ENCODE results near the gene ZFP3. TPM values are rescaled to one million over a fixed set of nuclear protein-coding genes. Genes with fewer than 3 reads are reported as not detected.

ZFP3 gene
- total RNA-seq, 1 experiment from 2014 or later, result not detected

DNA sequence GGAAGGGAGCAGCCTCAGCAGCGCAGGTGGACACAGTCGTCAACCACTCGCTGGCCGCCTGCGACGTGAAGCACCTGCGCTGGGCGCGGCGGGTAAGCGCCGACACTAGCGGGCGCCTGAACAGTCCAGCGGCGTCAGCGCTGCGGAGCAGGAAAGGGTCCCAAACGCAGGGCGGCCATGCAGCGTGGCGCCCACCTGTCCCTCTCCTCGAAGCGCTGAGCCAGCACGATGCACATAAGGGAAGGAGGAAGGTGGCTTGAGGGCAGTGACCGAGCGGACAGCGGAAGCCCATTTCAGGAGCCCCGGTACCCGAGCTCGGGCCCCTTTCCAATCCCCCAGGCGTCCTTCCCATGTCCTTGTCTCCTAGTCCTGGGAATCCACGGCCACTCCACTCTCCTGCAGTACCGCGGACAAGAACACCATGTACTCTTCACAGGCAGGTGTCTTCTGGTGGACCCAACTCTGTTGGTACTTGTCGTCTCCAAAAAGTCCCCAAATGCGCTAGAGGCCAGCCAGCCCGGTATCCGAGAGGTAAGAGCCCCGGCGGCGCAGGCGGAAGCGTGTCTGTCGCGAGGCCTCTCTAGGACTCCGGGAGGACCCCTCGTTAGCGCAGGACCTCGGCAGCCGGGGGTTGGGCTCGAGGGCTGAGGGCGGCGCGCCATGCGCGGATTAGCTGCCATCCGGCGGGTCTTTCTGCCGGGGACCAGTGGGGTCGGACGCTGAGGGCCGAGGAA is 19.0 kb downstream of the ZFP3 start:
- Mint-ChIP-seq H3K27me3 (ENCODE audit: insufficient read depth, unreplicated experiment) (no peaks in the 10 kb centered on the region), H3K4me3 (ENCODE audit: unreplicated experiment) (no peak overlapping the region), H3K36me3 (ENCODE audit: insufficient read depth, unreplicated experiment) (no peaks in the 10 kb centered on the region), H3K4me1 (ENCODE audit: insufficient read depth, unreplicated experiment) (no peaks in the 10 kb centered on the region), H3K27ac (ENCODE audit: low read depth, unreplicated experiment) (no peak overlapping the region), H3K9me3 (ENCODE audit: unreplicated experiment) (peaks cover 35% of the 10 kb centered on the region)
- ChIA-PET POLR2A (interaction anchor here (1.2 kb wide), 1 partner anchor 14 kb away, joined by 3 read pairs; no protein-coding TSS in a partner anchor), CTCF (interaction anchor here (0.6 kb wide), 1 partner anchor 116 kb away, joined by 3 read pairs; no protein-coding TSS in a partner anchor)
- no peak for DNase-seq (ENCODE audit: unreplicated experiment)
- intact Hi-C loops (cut with micrococcal nuclease), result no loop called here
- BruUV-seq (replicated peaks), result no TSS peak
- no peak for TF ChIP-seq CTCF (IDR thresholded peaks at IDR 0.05; ENCODE audit: unreplicated experiment)

DNA sequence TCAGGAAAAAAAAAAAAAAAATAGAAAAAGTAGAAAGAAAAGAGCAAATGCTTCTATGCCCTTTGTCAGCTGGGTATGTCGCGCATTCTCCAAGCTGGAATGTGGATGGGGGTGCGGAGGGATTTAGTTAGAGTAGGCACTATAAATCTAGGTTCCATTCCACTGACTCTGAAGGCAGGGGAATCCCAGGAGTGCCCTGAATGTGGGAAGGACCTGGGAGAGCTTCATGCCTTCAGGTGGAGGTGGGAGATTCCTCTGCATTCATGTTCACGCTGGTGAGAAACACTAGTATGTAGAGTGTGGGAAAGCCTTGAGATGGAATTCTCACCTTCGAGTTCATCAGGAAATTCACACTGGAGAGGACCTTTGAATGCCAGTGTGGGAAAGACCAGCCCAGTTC is 21.0 kb downstream of the ZFP3 start:
- no peak overlapping the region for H3K27ac Mint-ChIP-seq (ENCODE audit: low read depth, unreplicated experiment)
- BruUV-seq (replicated peaks), result no TSS peak
- DNase-seq (ENCODE audit: unreplicated experiment), result no peak

GRCh38 chr17:5100832-5101231 is 22.6 kb downstream of the ZFP3 start:
- no peaks in the 10 kb centered on the region for H3K27me3 Mint-ChIP-seq (ENCODE audit: insufficient read depth, unreplicated experiment)
- H3K9me3 Mint-ChIP-seq (ENCODE audit: unreplicated experiment), result peaks cover 25% of the 10 kb centered on the region
- no TSS peak for BruUV-seq (replicated peaks)
- no peak overlapping the region for H3K4me3 Mint-ChIP-seq (ENCODE audit: unreplicated experiment)
- no peaks in the 10 kb centered on the region for H3K4me1 Mint-ChIP-seq (ENCODE audit: insufficient read depth, unreplicated experiment)
- ChIA-PET CTCF (no interaction called here), POLR2A (no interaction called here)
- no peak for DNase-seq (ENCODE audit: unreplicated experiment)
- TF ChIP-seq CTCF (IDR thresholded peaks at IDR 0.05; ENCODE audit: unreplicated experiment), result no peak
- no peak overlapping the region for H3K27ac Mint-ChIP-seq (ENCODE audit: low read depth, unreplicated experiment)
- intact Hi-C loops (cut with micrococcal nuclease), result no loop called here
- H3K36me3 Mint-ChIP-seq (ENCODE audit: insufficient read depth, unreplicated experiment), result peaks cover 3% of the 10 kb centered on the region

More for the DNA sequence above, 21.0 kb downstream of the ZFP3 start:
- Mint-ChIP-seq H3K4me1 (ENCODE audit: insufficient read depth, unreplicated experiment) (no peaks in the 10 kb centered on the region), H3K4me3 (ENCODE audit: unreplicated experiment) (no peak overlapping the region), H3K27me3 (ENCODE audit: insufficient read depth, unreplicated experiment) (no peaks in the 10 kb centered on the region), H3K9me3 (ENCODE audit: unreplicated experiment) (peaks cover 30% of the 10 kb centered on the region), H3K36me3 (ENCODE audit: insufficient read depth, unreplicated experiment) (no peaks in the 10 kb centered on the region)
- TF ChIP-seq CTCF (IDR thresholded peaks at IDR 0.05; ENCODE audit: unreplicated experiment), result no peak
- intact Hi-C loops (cut with micrococcal nuclease), result no loop called here
- ChIA-PET CTCF (no interaction called here), POLR2A (no interaction called here)

DNA sequence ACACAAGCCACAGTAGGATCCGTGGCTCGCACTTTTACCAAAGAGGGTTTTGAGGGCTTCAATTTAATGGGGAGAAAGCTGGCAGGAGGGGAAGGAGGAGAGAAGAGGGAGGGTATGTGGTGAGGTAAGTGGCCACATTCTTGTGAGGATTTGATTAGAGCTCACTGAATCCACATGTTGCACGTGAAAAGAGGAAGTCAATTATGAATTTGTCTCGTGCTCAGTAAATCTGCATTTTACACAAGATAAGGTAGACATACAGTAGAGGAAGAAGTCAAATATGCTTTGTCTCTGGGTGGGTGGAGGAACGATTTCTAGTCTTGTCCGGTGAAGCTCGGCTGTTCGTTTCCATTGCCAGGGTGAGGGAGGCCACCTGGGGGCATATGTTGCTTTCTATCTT is 32.5 kb downstream of the ZFP3 start:
- TSS peak; percentile 35 for BruUV-seq (replicated peaks)
- no peak for DNase-seq (ENCODE audit: unreplicated experiment)
- ChIA-PET POLR2A (interaction anchor here (0.5 to 1.0 kb wide), 5 partner anchors 14 to 176 kb away, joined by 3 read pairs; partner anchors contain the start of genes RNF167 and SLC25A11), CTCF (interaction anchor here (0.6 kb wide), 1 partner anchor 1358 kb away, joined by 3 read pairs; no protein-coding TSS in a partner anchor)
- Mint-ChIP-seq H3K27ac (ENCODE audit: low read depth, unreplicated experiment) (peak overlapping the region; percentile 54), H3K27me3 (ENCODE audit: insufficient read depth, unreplicated experiment) (no peaks in the 10 kb centered on the region), H3K9me3 (ENCODE audit: unreplicated experiment) (peaks cover 11% of the 10 kb centered on the region), H3K36me3 (ENCODE audit: insufficient read depth, unreplicated experiment) (peaks cover 46% of the 10 kb centered on the region), H3K4me1 (ENCODE audit: insufficient read depth, unreplicated experiment) (peaks cover 7% of the 10 kb centered on the region), H3K4me3 (ENCODE audit: unreplicated experiment) (peak overlapping the region; percentile 93)
- intact Hi-C loops (cut with micrococcal nuclease), result no loop called here
- no peak for TF ChIP-seq CTCF (IDR thresholded peaks at IDR 0.05; ENCODE audit: unreplicated experiment)

Measured in MCF 10A (cell line).